Tibial nerve (tissue), 4 donors: ENCODE data around the gene UCP2.

ENCODE experiments used
- EP300 ChIP-seq, 2 donors: sonication (generic); formaldehyde crosslinking; IDR thresholded peaks; one replicate each; pipeline ENCODE4 v1.6.1; 2017; ENCODE audit warnings: antibody characterized with exemption in 2 of 2, mild to moderate bottlenecking in 1 of 2
- POLR2A ChIP-seq, 2 donors: fragments of 450-650 bp; IDR thresholded peaks; one replicate each; pipeline ENCODE4 v1.6.1; 2017; ENCODE audit warnings: antibody characterized with exemption in 2 of 2, mild to moderate bottlenecking in 2 of 2, moderate library complexity in 2 of 2
- TF ChIP-seq, protein P1 (sequence below), 5 experiments: fragments of 200-600 bp in 3 of 5; fragments of 450-650 bp in 2 of 5; sonication (generic) in 3 of 5; IDR thresholded peaks; one replicate each; pipeline ENCODE4 v1.5.1; 2016 to 2019; ENCODE audit warnings: antibody characterized with exemption in 5 of 5, mild to moderate bottlenecking in 3 of 5, moderate library complexity in 2 of 5

DNA sequence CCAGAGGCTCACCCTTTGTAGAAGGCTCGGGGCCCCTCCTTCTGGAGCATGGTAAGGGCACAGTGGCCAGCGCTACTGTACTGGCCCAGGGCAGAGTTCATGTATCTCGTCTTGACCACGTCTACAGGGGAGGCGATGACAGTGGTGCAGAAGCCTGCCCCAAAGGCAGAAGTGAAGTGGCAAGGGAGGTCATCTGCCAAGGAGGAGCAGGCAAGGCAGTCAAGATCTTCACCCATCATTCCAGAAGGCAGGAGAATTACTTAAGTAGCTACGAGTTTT is 7.2 kb downstream of the UCP2 start:
- TF ChIP-seq, protein P1, sequence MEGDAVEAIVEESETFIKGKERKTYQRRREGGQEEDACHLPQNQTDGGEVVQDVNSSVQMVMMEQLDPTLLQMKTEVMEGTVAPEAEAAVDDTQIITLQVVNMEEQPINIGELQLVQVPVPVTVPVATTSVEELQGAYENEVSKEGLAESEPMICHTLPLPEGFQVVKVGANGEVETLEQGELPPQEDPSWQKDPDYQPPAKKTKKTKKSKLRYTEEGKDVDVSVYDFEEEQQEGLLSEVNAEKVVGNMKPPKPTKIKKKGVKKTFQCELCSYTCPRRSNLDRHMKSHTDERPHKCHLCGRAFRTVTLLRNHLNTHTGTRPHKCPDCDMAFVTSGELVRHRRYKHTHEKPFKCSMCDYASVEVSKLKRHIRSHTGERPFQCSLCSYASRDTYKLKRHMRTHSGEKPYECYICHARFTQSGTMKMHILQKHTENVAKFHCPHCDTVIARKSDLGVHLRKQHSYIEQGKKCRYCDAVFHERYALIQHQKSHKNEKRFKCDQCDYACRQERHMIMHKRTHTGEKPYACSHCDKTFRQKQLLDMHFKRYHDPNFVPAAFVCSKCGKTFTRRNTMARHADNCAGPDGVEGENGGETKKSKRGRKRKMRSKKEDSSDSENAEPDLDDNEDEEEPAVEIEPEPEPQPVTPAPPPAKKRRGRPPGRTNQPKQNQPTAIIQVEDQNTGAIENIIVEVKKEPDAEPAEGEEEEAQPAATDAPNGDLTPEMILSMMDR (IDR thresholded peaks at IDR 0.05), result no peak
- TF ChIP-seq EP300 (IDR thresholded peaks at IDR 0.05) (no peak), POLR2A (IDR thresholded peaks at IDR 0.05) (no peak)
